ENCODE data around the gene CBFA2T2. TPM values are rescaled to one million over a fixed set of nuclear protein-coding genes. Genes with fewer than 3 reads are reported as not detected.
"Not testable (repeated sequence)": the region's sequence is repeated elsewhere in the genome, so short reads cannot be mapped to it uniquely, and the experiment has no call there.

The CBFA2T2 gene
- total RNA-seq, 4 donors from 2014 or later: 16.7 to 22.5 (median 19.1) TPM

DNA sequence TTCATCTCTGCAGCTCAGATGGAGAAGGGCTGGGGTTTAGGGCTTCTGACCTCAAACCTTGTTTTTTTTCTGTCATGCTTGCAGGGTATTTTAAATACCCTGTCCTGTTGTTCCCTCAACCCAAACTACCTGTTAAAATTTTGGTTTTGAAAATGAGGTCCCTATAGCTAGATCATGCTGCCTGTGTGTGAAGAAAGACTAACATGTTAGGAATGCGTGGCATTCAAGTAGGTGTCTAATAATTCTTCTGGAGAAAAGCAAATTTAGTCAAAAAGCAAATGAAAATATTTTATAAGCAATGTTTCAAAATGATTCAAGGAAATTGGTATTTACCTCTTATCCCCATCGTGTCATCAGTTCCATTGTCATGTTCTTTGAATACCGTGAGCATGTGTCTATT is 95.1 kb downstream of the CBFA2T2 start:
- Histone ChIP-seq H3K9me3 (no peaks in the 10 kb centered on the region), H3K27me3 (no peaks in the 10 kb centered on the region), H3K4me3 (no peak overlapping the region), H3K4me1 (peaks cover 0 to 6% (median 0%) of the 10 kb centered on the region in 4 donors), H3K27ac (no peak overlapping the region), H3K36me3 (no peaks in the 10 kb centered on the region)
- no peak for DNase-seq (ENCODE audit: low spot score in 2 of 2)
- WGBS, 2 donors: 84 to 85% methylated on average over 3 of the region's 3 CpGs
- TF ChIP-seq, protein P1, sequence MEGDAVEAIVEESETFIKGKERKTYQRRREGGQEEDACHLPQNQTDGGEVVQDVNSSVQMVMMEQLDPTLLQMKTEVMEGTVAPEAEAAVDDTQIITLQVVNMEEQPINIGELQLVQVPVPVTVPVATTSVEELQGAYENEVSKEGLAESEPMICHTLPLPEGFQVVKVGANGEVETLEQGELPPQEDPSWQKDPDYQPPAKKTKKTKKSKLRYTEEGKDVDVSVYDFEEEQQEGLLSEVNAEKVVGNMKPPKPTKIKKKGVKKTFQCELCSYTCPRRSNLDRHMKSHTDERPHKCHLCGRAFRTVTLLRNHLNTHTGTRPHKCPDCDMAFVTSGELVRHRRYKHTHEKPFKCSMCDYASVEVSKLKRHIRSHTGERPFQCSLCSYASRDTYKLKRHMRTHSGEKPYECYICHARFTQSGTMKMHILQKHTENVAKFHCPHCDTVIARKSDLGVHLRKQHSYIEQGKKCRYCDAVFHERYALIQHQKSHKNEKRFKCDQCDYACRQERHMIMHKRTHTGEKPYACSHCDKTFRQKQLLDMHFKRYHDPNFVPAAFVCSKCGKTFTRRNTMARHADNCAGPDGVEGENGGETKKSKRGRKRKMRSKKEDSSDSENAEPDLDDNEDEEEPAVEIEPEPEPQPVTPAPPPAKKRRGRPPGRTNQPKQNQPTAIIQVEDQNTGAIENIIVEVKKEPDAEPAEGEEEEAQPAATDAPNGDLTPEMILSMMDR (IDR thresholded peaks at IDR 0.05): no peak
- TF ChIP-seq EP300 (IDR thresholded peaks at IDR 0.05): no peak
- TF ChIP-seq POLR2A (IDR thresholded peaks at IDR 0.05): no peak

DNA sequence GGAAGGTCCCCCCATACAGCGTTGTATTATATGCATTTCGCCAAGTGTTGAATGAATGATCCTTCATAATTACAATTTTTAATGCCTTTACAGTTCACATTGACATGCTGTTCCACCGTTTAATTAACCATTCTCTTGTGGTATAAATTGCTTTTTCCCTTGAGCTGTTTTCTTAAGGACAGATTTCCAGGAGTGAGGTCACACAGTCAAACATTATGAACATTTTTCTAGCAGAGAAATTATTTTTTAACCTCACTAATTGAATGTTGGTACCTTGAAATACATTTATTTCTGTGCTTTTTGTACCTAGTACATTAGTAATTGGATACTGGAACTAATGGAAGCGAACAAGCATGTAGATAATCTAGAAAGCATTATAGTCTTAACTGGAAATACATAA is 95.5 kb downstream of the CBFA2T2 start:
- H3K4me3 ChIP-seq: no peak overlapping the region

DNA sequence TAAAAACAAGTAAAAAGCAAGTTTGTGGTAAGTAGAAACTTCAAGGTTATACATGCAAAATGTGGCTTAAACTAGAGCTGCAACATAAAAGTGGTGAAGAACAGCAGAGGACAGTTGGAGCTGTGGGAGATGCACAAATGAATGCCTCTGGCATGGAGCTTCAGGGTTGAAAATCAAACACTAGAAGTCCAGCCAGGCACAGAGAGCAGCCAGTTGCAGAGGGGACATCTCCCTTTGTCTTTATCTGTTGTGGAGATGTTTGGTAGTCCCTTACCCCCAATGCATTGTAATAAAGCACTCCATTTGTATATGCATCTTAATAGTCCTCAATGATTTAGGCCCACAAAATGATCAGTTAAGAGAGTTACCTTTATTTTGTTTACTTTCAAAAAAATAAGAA is 99.2 kb downstream of the CBFA2T2 start:
- TF ChIP-seq POLR2A (IDR thresholded peaks at IDR 0.05) (no peak), EP300 (IDR thresholded peaks at IDR 0.05) (no peak)
- TF ChIP-seq, protein P1 (IDR thresholded peaks at IDR 0.05): no peak
- Histone ChIP-seq H3K9me3 (no peaks in the 10 kb centered on the region), H3K27ac (no peak overlapping the region), H3K36me3 (no peaks in the 10 kb centered on the region), H3K4me1 (peaks cover 0 to 6% (median 0%) of the 10 kb centered on the region in 4 donors), H3K4me3 (no peak overlapping the region), H3K27me3 (no peaks in the 10 kb centered on the region)
- no peak for DNase-seq (ENCODE audit: low spot score in 2 of 2)

More for the DNA sequence above, 95.5 kb downstream of the CBFA2T2 start:
- Histone ChIP-seq H3K9me3 (no peaks in the 10 kb centered on the region), H3K27me3 (no peaks in the 10 kb centered on the region), H3K27ac (no peak overlapping the region), H3K4me1 (peaks cover 0 to 6% (median 0%) of the 10 kb centered on the region in 4 donors), H3K36me3 (no peaks in the 10 kb centered on the region)
- whole genome bisulfite sequencing, 2 donors: 84 to 86% methylated on average over 4 of the region's 4 CpGs
- TF ChIP-seq POLR2A (IDR thresholded peaks at IDR 0.05) (no peak), EP300 (IDR thresholded peaks at IDR 0.05) (no peak)
- TF ChIP-seq, protein P1 (IDR thresholded peaks at IDR 0.05): no peak
- no peak for DNase-seq (ENCODE audit: low spot score in 2 of 2)

GRCh38 chr20:33591901-33592300 is 102.0 kb downstream of the CBFA2T2 start:
- not testable (repeated sequence) for DNase-seq (ENCODE audit: low spot score in 2 of 2); H3K27me3 ChIP-seq; H3K9me3 ChIP-seq; H3K36me3 ChIP-seq; H3K27ac ChIP-seq; H3K4me3 ChIP-seq; H3K4me1 ChIP-seq
- WGBS, 2 donors: 89 to 91% methylated on average over 9 of the region's 9 CpGs

DNA sequence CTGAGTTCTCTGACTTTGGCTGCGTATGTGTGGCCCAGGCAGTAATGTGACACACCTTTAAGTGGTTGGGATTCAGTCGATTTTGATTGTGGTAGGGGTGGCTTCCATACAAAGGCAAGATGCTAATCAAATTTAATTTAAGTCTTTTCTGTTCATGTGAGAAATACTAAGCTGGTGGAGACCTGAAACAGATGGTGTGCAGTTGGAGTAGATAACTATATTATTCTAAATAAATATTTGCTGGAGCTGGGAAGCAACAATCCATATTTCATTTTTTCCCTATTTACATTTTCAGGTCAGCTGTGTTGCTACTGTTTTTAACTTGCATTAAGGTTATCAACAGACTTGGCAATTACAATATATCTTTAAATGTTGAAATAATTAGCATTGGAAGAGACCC is 104.8 kb downstream of the CBFA2T2 start:
- no peak for DNase-seq (ENCODE audit: low spot score in 2 of 2)
- H3K4me1 ChIP-seq: no peaks in the 10 kb centered on the region
- H3K4me3 ChIP-seq: no peak overlapping the region
- no peaks in the 10 kb centered on the region for H3K9me3 ChIP-seq
- 60 to 88% methylated on average over 2 of the region's 2 CpGs for WGBS, 2 donors
- H3K36me3 ChIP-seq: no peaks in the 10 kb centered on the region
- H3K27me3 ChIP-seq: no peaks in the 10 kb centered on the region
- H3K27ac ChIP-seq: no peak overlapping the region
- TF ChIP-seq, protein P1 (IDR thresholded peaks at IDR 0.05): no peak
- TF ChIP-seq POLR2A (IDR thresholded peaks at IDR 0.05) (no peak), EP300 (IDR thresholded peaks at IDR 0.05) (no peak)

DNA sequence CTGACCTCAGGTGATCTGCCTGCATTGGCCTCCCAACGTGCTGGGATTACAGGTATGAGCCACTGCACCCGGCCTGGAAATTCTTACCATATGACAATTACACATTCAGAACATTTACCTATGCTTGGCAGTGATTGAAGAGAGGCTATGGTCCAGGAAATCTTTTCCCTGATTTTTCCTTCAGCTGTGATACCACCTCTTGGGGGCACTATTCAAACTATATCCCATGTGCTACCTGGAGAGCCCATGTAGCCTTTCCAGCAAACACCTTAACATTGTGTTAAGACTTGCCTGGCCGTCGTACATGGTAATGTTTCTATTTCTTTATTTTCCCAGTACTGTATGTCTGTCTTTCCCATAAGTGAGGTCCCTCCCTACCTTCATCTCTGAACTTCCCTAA is 110.5 kb downstream of the CBFA2T2 start:
- 87% methylated on average over 4 of the region's 4 CpGs for WGBS, 2 donors
- H3K4me3 ChIP-seq: no peak overlapping the region
- no peaks in the 10 kb centered on the region for H3K9me3 ChIP-seq
- no peak overlapping the region for H3K27ac ChIP-seq
- no peak for DNase-seq (ENCODE audit: low spot score in 2 of 2)
- H3K27me3 ChIP-seq: no peaks in the 10 kb centered on the region
- H3K36me3 ChIP-seq: peaks cover 0 to 4% (median 0%) of the 10 kb centered on the region in 3 donors
- peaks cover 0 to 4% (median 0%) of the 10 kb centered on the region in 4 donors for H3K4me1 ChIP-seq
- TF ChIP-seq EP300 (IDR thresholded peaks at IDR 0.05) (no peak), POLR2A (IDR thresholded peaks at IDR 0.05) (no peak)
- TF ChIP-seq, protein P1 (IDR thresholded peaks at IDR 0.05): no peak

Data from tibial nerve (tissue), 4 donors.